ENCODE data around the gene FRY.

FRY gene

GRCh38 chr13:32116210-32116609, 84.6 kb downstream of the FRY start:
- Histone ChIP-seq H3K4me1 (ENCODE audit: control insufficient read depth in 1 of 2, insufficient read depth in 2 of 2, low read length in 2 of 2) (no peaks in the 10 kb centered on the region), H3K27ac (ENCODE audit: low read length) (no peak overlapping the region)

GRCh38 chr13:32117001-32117400, 85.4 kb downstream of the FRY start:
- Histone ChIP-seq H3K36me3 (ENCODE audit: control insufficient read depth in 1 of 2, insufficient read depth in 2 of 2, low read length in 2 of 2) (no peaks in the 10 kb centered on the region), H3K9me3 (ENCODE audit: control insufficient read depth in 1 of 2, low read length in 2 of 2) (no peaks in the 10 kb centered on the region), H3K4me1 (ENCODE audit: control insufficient read depth in 1 of 2, insufficient read depth in 2 of 2, low read length in 2 of 2) (no peaks in the 10 kb centered on the region), H3K27ac (ENCODE audit: low read length) (no peak overlapping the region), H3K27me3 (ENCODE audit: low read depth, low read length) (no peaks in the 10 kb centered on the region), H3K4me3 (ENCODE audit: low read depth in 1 of 2, low read length in 2 of 2) (no peak overlapping the region)

More at GRCh38 chr13:32116210-32116609, 84.6 kb downstream of the FRY start:
- H3K4me3 ChIP-seq (ENCODE audit: low read depth in 1 of 2, low read length in 2 of 2) = no peak overlapping the region
- H3K27me3 ChIP-seq (ENCODE audit: low read depth, low read length) = no peaks in the 10 kb centered on the region
- no peaks in the 10 kb centered on the region for H3K9me3 ChIP-seq (ENCODE audit: control insufficient read depth in 1 of 2, low read length in 2 of 2)
- no peaks in the 10 kb centered on the region for H3K36me3 ChIP-seq (ENCODE audit: control insufficient read depth in 1 of 2, insufficient read depth in 2 of 2, low read length in 2 of 2)

- no peaks in the 10 kb centered on the region for H3K9me3 ChIP-seq (ENCODE audit: control insufficient read depth in 1 of 2, low read length in 2 of 2)
- no peak overlapping the region for H3K27ac ChIP-seq (ENCODE audit: low read length)
- H3K4me1 ChIP-seq (ENCODE audit: control insufficient read depth in 1 of 2, insufficient read depth in 2 of 2, low read length in 2 of 2) = no peaks in the 10 kb centered on the region
- H3K27me3 ChIP-seq (ENCODE audit: low read depth, low read length) = no peaks in the 10 kb centered on the region
- H3K36me3 ChIP-seq (ENCODE audit: control insufficient read depth in 1 of 2, insufficient read depth in 2 of 2, low read length in 2 of 2) = no peaks in the 10 kb centered on the region
- H3K4me3 ChIP-seq (ENCODE audit: low read depth in 1 of 2, low read length in 2 of 2) = no peak overlapping the region
These were observed 86.1 kb downstream of the FRY start for GRCh38 chr13:32117701-32118100.

GRCh38 chr13:32121316-32121715, 89.7 kb downstream of the FRY start:
- Histone ChIP-seq H3K4me1 (ENCODE audit: control insufficient read depth in 1 of 2, insufficient read depth in 2 of 2, low read length in 2 of 2) (no peaks in the 10 kb centered on the region), H3K9me3 (ENCODE audit: control insufficient read depth in 1 of 2, low read length in 2 of 2) (no peaks in the 10 kb centered on the region), H3K27ac (ENCODE audit: low read length) (no peak overlapping the region), H3K27me3 (ENCODE audit: low read depth, low read length) (no peaks in the 10 kb centered on the region), H3K36me3 (ENCODE audit: control insufficient read depth in 1 of 2, insufficient read depth in 2 of 2, low read length in 2 of 2) (no peaks in the 10 kb centered on the region), H3K4me3 (ENCODE audit: low read depth in 1 of 2, low read length in 2 of 2) (no peak overlapping the region)

GRCh38 chr13:32124743-32125142, 93.2 kb downstream of the FRY start:
- Histone ChIP-seq H3K27me3 (ENCODE audit: low read depth, low read length) (no peaks in the 10 kb centered on the region), H3K9me3 (ENCODE audit: control insufficient read depth in 1 of 2, low read length in 2 of 2) (no peaks in the 10 kb centered on the region), H3K4me1 (ENCODE audit: control insufficient read depth in 1 of 2, insufficient read depth in 2 of 2, low read length in 2 of 2) (no peaks in the 10 kb centered on the region), H3K27ac (ENCODE audit: low read length) (no peak overlapping the region), H3K36me3 (ENCODE audit: control insufficient read depth in 1 of 2, insufficient read depth in 2 of 2, low read length in 2 of 2) (no peaks in the 10 kb centered on the region), H3K4me3 (ENCODE audit: low read depth in 1 of 2, low read length in 2 of 2) (no peak overlapping the region)

- H3K27ac ChIP-seq (ENCODE audit: low read length) = no peak overlapping the region
- no peaks in the 10 kb centered on the region for H3K9me3 ChIP-seq (ENCODE audit: control insufficient read depth in 1 of 2, low read length in 2 of 2)
- H3K36me3 ChIP-seq (ENCODE audit: control insufficient read depth in 1 of 2, insufficient read depth in 2 of 2, low read length in 2 of 2) = no peaks in the 10 kb centered on the region
- H3K27me3 ChIP-seq (ENCODE audit: low read depth, low read length) = no peaks in the 10 kb centered on the region
- H3K4me3 ChIP-seq (ENCODE audit: low read depth in 1 of 2, low read length in 2 of 2) = no peak overlapping the region
- no peaks in the 10 kb centered on the region for H3K4me1 ChIP-seq (ENCODE audit: control insufficient read depth in 1 of 2, insufficient read depth in 2 of 2, low read length in 2 of 2)
These were observed 93.7 kb downstream of the FRY start for GRCh38 chr13:32125221-32125689.

GRCh38 chr13:32125751-32126150, 94.2 kb downstream of the FRY start:
- no peaks in the 10 kb centered on the region for H3K36me3 ChIP-seq (ENCODE audit: control insufficient read depth in 1 of 2, insufficient read depth in 2 of 2, low read length in 2 of 2)
- no peaks in the 10 kb centered on the region for H3K27me3 ChIP-seq (ENCODE audit: low read depth, low read length)
- no peak overlapping the region for H3K27ac ChIP-seq (ENCODE audit: low read length)
- no peaks in the 10 kb centered on the region for H3K4me1 ChIP-seq (ENCODE audit: control insufficient read depth in 1 of 2, insufficient read depth in 2 of 2, low read length in 2 of 2)
- H3K4me3 ChIP-seq (ENCODE audit: low read depth in 1 of 2, low read length in 2 of 2) = no peak overlapping the region
- no peaks in the 10 kb centered on the region for H3K9me3 ChIP-seq (ENCODE audit: control insufficient read depth in 1 of 2, low read length in 2 of 2)

- no peaks in the 10 kb centered on the region for H3K4me1 ChIP-seq (ENCODE audit: control insufficient read depth in 1 of 2, insufficient read depth in 2 of 2, low read length in 2 of 2)
- no peaks in the 10 kb centered on the region for H3K36me3 ChIP-seq (ENCODE audit: control insufficient read depth in 1 of 2, insufficient read depth in 2 of 2, low read length in 2 of 2)
- H3K9me3 ChIP-seq (ENCODE audit: control insufficient read depth in 1 of 2, low read length in 2 of 2) = no peaks in the 10 kb centered on the region
- H3K27ac ChIP-seq (ENCODE audit: low read length) = no peak overlapping the region
- no peak overlapping the region for H3K4me3 ChIP-seq (ENCODE audit: low read depth in 1 of 2, low read length in 2 of 2)
- H3K27me3 ChIP-seq (ENCODE audit: low read depth, low read length) = no peaks in the 10 kb centered on the region
These were observed 94.7 kb downstream of the FRY start for GRCh38 chr13:32126278-32126677.

GRCh38 chr13:32126756-32127155, 95.2 kb downstream of the FRY start:
- H3K27ac ChIP-seq (ENCODE audit: low read length) = no peak overlapping the region
- H3K36me3 ChIP-seq (ENCODE audit: control insufficient read depth in 1 of 2, insufficient read depth in 2 of 2, low read length in 2 of 2) = no peaks in the 10 kb centered on the region
- H3K9me3 ChIP-seq (ENCODE audit: control insufficient read depth in 1 of 2, low read length in 2 of 2) = no peaks in the 10 kb centered on the region
- H3K27me3 ChIP-seq (ENCODE audit: low read depth, low read length) = no peaks in the 10 kb centered on the region
- no peaks in the 10 kb centered on the region for H3K4me1 ChIP-seq (ENCODE audit: control insufficient read depth in 1 of 2, insufficient read depth in 2 of 2, low read length in 2 of 2)
- no peak overlapping the region for H3K4me3 ChIP-seq (ENCODE audit: low read depth in 1 of 2, low read length in 2 of 2)

- H3K9me3 ChIP-seq (ENCODE audit: control insufficient read depth in 1 of 2, low read length in 2 of 2) = no peaks in the 10 kb centered on the region
- H3K36me3 ChIP-seq (ENCODE audit: control insufficient read depth in 1 of 2, insufficient read depth in 2 of 2, low read length in 2 of 2) = no peaks in the 10 kb centered on the region
- no peaks in the 10 kb centered on the region for H3K4me1 ChIP-seq (ENCODE audit: control insufficient read depth in 1 of 2, insufficient read depth in 2 of 2, low read length in 2 of 2)
- no peak overlapping the region for H3K27ac ChIP-seq (ENCODE audit: low read length)
- no peaks in the 10 kb centered on the region for H3K27me3 ChIP-seq (ENCODE audit: low read depth, low read length)
- H3K4me3 ChIP-seq (ENCODE audit: low read depth in 1 of 2, low read length in 2 of 2) = no peak overlapping the region
These were observed 96.1 kb downstream of the FRY start for GRCh38 chr13:32127691-32128090.

- Histone ChIP-seq H3K9me3 (ENCODE audit: control insufficient read depth in 1 of 2, low read length in 2 of 2) (no peaks in the 10 kb centered on the region), H3K36me3 (ENCODE audit: control insufficient read depth in 1 of 2, insufficient read depth in 2 of 2, low read length in 2 of 2) (no peaks in the 10 kb centered on the region), H3K27ac (ENCODE audit: low read length) (peak overlapping the region; percentile 3)
These were observed 102.9 kb downstream of the FRY start for GRCh38 chr13:32134241-32135055.

GRCh38 chr13:32135056-32135390, 103.4 kb downstream of the FRY start:
- Histone ChIP-seq H3K36me3 (ENCODE audit: control insufficient read depth in 1 of 2, insufficient read depth in 2 of 2, low read length in 2 of 2) (no peaks in the 10 kb centered on the region), H3K27ac (ENCODE audit: low read length) (peak overlapping the region; percentile 18), H3K9me3 (ENCODE audit: control insufficient read depth in 1 of 2, low read length in 2 of 2) (no peaks in the 10 kb centered on the region), H3K27me3 (ENCODE audit: low read depth, low read length) (no peaks in the 10 kb centered on the region), H3K4me1 (ENCODE audit: control insufficient read depth in 1 of 2, insufficient read depth in 2 of 2, low read length in 2 of 2) (peaks cover 0 to 4% of the 10 kb centered on the region in 2 donors), H3K4me3 (ENCODE audit: low read depth in 1 of 2, low read length in 2 of 2) (no peak overlapping the region)

More at GRCh38 chr13:32134241-32135055, 102.9 kb downstream of the FRY start:
- Histone ChIP-seq H3K27me3 (ENCODE audit: low read depth, low read length) (no peaks in the 10 kb centered on the region), H3K4me1 (ENCODE audit: control insufficient read depth in 1 of 2, insufficient read depth in 2 of 2, low read length in 2 of 2) (peaks cover 0 to 4% of the 10 kb centered on the region in 2 donors), H3K4me3 (ENCODE audit: low read depth in 1 of 2, low read length in 2 of 2) (no peak overlapping the region)
